Lower leg skin (tissue), 4 donors: ENCODE measurements around the gene RASAL1. TPM values are rescaled to one million over a fixed set of nuclear protein-coding genes. Genes with fewer than 3 reads are reported as not detected.

Source experiments
- DNase-seq, 2 donors: peaks; one replicate each; pipeline ENCODE4 v3.0.0-alpha.2; 2019; ENCODE audit warnings: low spot score in 2 of 2
- H3K4me3 ChIP-seq: fragments of 200-600 bp; sonication (generic); 2 replicates; pipeline ENCODE4 v1.5.1; 2017; ENCODE audit warnings: mild to moderate bottlenecking, low read depth; ENCODE audit not compliant: poor library complexity, severe bottlenecking
- CTCF ChIP-seq, 3 donors: fragments of 450-650 bp; IDR thresholded peaks; one replicate each; pipeline ENCODE4 v1.5.1; 2016; ENCODE audit warnings: antibody characterized with exemption in 3 of 3, mild to moderate bottlenecking in 3 of 3, moderate library complexity in 2 of 3
- POLR2A ChIP-seq, 2 donors: fragments of 450-650 bp; IDR thresholded peaks; one replicate each; pipeline ENCODE4 v1.6.1; 2016 to 2017; ENCODE audit warnings: antibody characterized with exemption in 2 of 2, mild to moderate bottlenecking in 1 of 2, moderate library complexity in 1 of 2
- WGBS, 2 donors: methylation state at CpG; one replicate each; pipeline ENCODE4 v1.1.5; 2018; 5-methylcytosine and 5-hydroxymethylcytosine counted together
- intact Hi-C: fragments of 100-400 bp; cut with DNase I; formaldehyde crosslinking; loops from one replicate; pipeline ENCODE4 v1.15.0; 2023; ENCODE audit warnings: low total_unique reads
- total RNA-seq, 4 donors: library from RNA; depleted of rRNA; stranded (reverse); fragments of >200 nt; gene quantifications; one replicate each; pipeline ENCODE4 v1.1.0, GENCODE V29; 2016

Gene RASAL1
- total RNA-seq, 4 donors from 2014 or later = 39.3 to 59.3 (median 50.9) TPM

- DNase-seq = no peak
- intact Hi-C loops = no loop called here
- 85 to 86% methylated on average over 10 of the region's 10 CpGs for WGBS, 2 donors
- no peak overlapping the region for H3K4me3 ChIP-seq
- TF ChIP-seq POLR2A (IDR thresholded peaks at IDR 0.05) (no peak), CTCF (IDR thresholded peaks at IDR 0.05) (no peak)
Observed at GRCh38 chr12:113067987-113068935, 67.3 kb downstream of the RASAL1 start.

GRCh38 chr12:113066813-113067400 is 68.7 kb downstream of the RASAL1 start:
- no peak for DNase-seq
- intact Hi-C loops = no loop called here
- 60 to 66% methylated on average over 5 to 13 of the region's 13 CpGs for WGBS, 2 donors
- TF ChIP-seq POLR2A (IDR thresholded peaks at IDR 0.05) = no peak
- TF ChIP-seq CTCF (IDR thresholded peaks at IDR 0.05) = no peak
- no peak overlapping the region for H3K4me3 ChIP-seq

- DNase-seq = no peak
- intact Hi-C loops = no loop called here
- 27 to 29% methylated on average over 28 to 29 of the region's 31 CpGs for WGBS, 2 donors
- no peak for TF ChIP-seq CTCF (IDR thresholded peaks at IDR 0.05)
- TF ChIP-seq POLR2A (IDR thresholded peaks at IDR 0.05) = no peak
- H3K4me3 ChIP-seq = no peak overlapping the region
Observed at GRCh38 chr12:113065126-113066007, 70.2 kb downstream of the RASAL1 start.

GRCh38 chr12:113064395-113065125 is 71.0 kb downstream of the RASAL1 start:
- 52 to 57% methylated on average over 5 of the region's 5 CpGs for WGBS, 2 donors
- intact Hi-C loops = no loop called here
- TF ChIP-seq POLR2A (IDR thresholded peaks at IDR 0.05) = no peak
- no peak for TF ChIP-seq CTCF (IDR thresholded peaks at IDR 0.05)
- DNase-seq = no peak
- no peak overlapping the region for H3K4me3 ChIP-seq
